Stimulated activated CD8-positive, alpha-beta memory T cell treated with anti-CD3 and anti-CD28 coated beads, Interleukin-12 subunit alpha, Interleukin-12 subunit beta, amount 100 ng/mL, for 24 hours (primary cell): ENCODE measurements around the gene ZNF445.
"Not testable (repeated sequence)": the region's sequence is repeated elsewhere in the genome, so short reads cannot be mapped to it uniquely, and the experiment has no call there.

Experiments used
- DNase-seq: peaks from one replicate; pipeline ENCODE4 v3.0.0-alpha.2; 2020; ENCODE audit errors: extremely low read depth

Gene ZNF445

GRCh38 chr3:44398853-44399252 lies 78.6 kb downstream of the ZNF445 start:
- no peak for DNase-seq

- not testable (repeated sequence) for DNase-seq
Observed at GRCh38 chr3:44398271-44398670, 79.2 kb downstream of the ZNF445 start.

DNA sequence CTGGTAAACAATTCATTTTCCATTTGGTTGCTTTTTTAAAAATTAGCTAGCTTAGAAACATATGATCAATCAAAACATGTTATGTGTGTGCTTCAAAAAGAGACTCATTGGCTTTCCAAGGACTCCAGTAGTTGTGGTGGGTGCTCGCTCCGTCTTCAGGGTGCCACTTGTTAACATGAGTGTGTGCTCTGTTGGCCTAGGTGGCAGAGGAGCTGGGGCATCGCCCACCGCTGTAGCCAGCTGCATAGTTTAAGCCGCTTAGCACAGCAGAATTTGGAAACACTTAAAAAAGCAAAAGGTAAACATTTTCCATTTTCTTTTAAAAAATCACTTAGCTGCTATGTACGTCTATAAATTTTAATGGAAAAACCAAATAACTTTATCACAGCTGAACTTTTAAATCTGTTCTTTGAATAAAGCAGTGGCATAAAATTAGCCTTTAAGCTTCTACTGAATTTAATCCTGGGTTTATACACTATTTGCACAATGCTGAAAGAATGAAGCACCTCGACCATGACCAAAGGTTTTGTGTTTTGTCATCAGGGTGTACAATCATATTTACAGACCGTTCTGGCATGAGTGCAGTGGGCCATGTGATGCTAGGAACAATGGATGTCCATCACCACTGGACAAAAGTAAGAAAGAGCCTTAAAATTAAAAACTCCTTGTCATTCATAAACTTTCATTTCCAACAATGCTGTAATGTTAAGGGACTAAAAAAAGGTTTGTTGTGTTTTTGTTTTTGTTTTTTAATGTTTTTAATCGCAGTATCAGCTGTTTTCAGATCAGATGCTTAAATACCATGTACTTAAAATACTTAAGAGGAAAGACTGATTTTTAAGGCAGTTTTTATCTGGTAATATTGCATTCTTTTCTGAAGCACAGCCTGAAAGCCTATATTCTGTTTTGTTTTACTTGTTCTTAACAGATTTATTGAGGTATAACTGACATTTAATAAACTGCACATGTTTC lies 81.0 kb downstream of the ZNF445 start:
- DNase-seq, result no peak

DNA sequence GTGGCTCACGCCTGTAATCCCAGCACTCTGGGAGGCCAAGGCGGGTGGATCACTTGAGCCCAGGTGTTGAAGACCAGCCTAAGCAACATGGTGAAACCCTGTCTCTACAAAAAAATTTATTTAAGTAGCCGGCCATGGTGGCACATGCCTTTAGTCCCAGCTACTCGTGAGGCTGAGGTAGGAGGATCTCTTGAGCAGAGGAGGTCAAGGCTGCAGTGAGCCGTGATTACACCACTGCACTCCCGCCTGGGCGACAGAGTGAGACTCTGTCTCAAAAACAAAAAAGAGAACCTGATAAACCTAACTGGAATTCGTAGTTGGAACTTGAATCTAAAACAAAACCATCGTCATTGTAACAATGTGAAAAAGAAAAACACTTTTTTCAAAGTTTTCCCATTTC lies 81.8 kb downstream of the ZNF445 start:
- no peak for DNase-seq

DNA sequence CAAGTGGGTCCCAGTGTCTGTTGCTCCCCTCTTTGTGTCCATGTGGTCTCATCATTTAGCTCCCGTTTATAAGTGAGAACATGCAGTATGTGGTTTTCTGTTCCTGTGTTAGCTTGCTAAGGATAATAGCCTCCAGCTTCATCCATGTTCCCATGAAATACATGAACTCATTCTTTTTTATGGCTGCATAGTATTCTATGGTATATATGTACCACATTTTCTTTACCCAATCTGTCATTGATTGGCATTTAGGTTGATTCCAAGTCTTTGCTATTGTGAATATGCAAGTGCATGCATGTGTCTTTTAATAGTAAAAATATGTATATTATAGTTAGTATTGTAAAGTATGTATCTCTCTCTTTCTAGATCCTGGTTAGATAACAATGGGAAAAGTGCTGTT lies 85.0 kb downstream of the ZNF445 start:
- DNase-seq, result no peak

DNA sequence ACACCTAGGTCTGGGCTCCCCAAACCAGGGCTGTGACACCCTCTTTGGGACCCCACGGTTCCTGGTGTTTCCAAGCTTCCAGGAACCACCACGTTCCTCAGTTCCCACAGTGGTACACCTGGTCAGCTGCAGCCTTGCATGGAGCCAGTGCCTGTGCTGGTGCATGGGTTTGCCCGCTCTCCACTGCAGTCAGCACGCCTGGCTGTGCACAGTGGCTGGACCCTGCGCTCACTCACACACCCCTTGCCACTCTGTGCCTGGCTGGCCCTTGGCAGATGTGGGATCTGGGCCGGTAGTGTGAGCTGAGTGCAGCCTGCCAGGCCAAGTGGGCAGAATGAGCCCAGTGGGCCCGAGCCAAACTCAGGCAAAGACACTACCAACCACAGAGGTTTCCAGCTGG lies 90.1 kb downstream of the ZNF445 start:
- no peak for DNase-seq
